Body of pancreas (tissue), 4 donors: ENCODE data around the gene NTN3.

ENCODE experiments used
- POLR2A ChIP-seq, 3 donors: fragments of 450-650 bp; IDR thresholded peaks; one replicate each; pipeline ENCODE4 v1.6.1; 2016; ENCODE audit warnings: antibody characterized with exemption in 3 of 3, mild to moderate bottlenecking in 2 of 3
- TF ChIP-seq, protein P1 (sequence below), 7 experiments: fragments of 450-650 bp in 4 of 7; fragments of 200-600 bp in 3 of 7; sonication (generic) in 3 of 7; IDR thresholded peaks; one replicate each; pipeline ENCODE4 v1.5.1; 2016 to 2019; ENCODE audit warnings: antibody characterized with exemption in 7 of 7

DNA sequence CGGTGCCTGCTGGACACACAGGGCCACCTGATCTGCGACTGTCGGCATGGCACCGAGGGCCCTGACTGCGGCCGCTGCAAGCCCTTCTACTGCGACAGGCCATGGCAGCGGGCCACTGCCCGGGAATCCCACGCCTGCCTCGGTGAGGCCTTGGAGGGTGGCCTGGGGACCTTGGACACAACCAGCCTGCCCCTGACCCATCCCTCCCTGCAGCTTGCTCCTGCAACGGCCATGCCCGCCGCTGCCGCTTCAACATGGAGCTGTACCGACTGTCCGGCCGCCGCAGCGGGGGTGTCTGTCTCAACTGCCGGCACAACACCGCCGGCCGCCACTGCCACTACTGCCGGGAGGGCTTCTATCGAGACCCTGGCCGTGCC, 1.4 kb downstream of the NTN3 start:
- TF ChIP-seq POLR2A (IDR thresholded peaks at IDR 0.05) = no peak
- TF ChIP-seq, protein P1, sequence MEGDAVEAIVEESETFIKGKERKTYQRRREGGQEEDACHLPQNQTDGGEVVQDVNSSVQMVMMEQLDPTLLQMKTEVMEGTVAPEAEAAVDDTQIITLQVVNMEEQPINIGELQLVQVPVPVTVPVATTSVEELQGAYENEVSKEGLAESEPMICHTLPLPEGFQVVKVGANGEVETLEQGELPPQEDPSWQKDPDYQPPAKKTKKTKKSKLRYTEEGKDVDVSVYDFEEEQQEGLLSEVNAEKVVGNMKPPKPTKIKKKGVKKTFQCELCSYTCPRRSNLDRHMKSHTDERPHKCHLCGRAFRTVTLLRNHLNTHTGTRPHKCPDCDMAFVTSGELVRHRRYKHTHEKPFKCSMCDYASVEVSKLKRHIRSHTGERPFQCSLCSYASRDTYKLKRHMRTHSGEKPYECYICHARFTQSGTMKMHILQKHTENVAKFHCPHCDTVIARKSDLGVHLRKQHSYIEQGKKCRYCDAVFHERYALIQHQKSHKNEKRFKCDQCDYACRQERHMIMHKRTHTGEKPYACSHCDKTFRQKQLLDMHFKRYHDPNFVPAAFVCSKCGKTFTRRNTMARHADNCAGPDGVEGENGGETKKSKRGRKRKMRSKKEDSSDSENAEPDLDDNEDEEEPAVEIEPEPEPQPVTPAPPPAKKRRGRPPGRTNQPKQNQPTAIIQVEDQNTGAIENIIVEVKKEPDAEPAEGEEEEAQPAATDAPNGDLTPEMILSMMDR (IDR thresholded peaks at IDR 0.05) = no peak
